Skeletal muscle satellite cell (primary cell): ENCODE data around the gene CEBPE. TPM values are rescaled to one million over a fixed set of nuclear protein-coding genes. Genes with fewer than 3 reads are reported as not detected.

Experiments used
- H3K27me3 ChIP-seq: 2 replicates; pipeline ENCODE4 v1.7.0; 2013; ENCODE audit warnings: low read length; ENCODE audit not compliant: control insufficient read depth, insufficient read depth
- H3K36me3 ChIP-seq: 2 replicates; pipeline ENCODE4 v1.7.0; 2013; ENCODE audit warnings: mild to moderate bottlenecking, control low read depth, low read length; ENCODE audit not compliant: insufficient read depth
- H3K4me1 ChIP-seq: 2 replicates; pipeline ENCODE4 v1.7.0; 2013; ENCODE audit warnings: low read length; ENCODE audit not compliant: control insufficient read depth, insufficient read depth
- H3K4me2 ChIP-seq: 2 replicates; pipeline ENCODE4 v1.7.0; 2013; ENCODE audit warnings: mild to moderate bottlenecking, low read length
- H3K4me3 ChIP-seq: 2 replicates; pipeline ENCODE4 v1.7.0; 2013; ENCODE audit warnings: low read length
- H3K9ac ChIP-seq: 2 replicates; pipeline ENCODE4 v1.7.0; 2013; ENCODE audit warnings: mild to moderate bottlenecking, low read depth, low read length, moderate library complexity
- H3K9me3 ChIP-seq: replicated peaks from 2 replicates; pipeline ENCODE4 v1.7.0; 2013; ENCODE audit warnings: mild to moderate bottlenecking, control low read depth, low read length
- small RNA-seq: library from RNA; depleted of rRNA; stranded (forward); fragments of <200 nt; gene quantifications from one replicate; pipeline ENCODE3, GENCODE V24; 2012

CEBPE gene

GRCh38 chr14:23068789-23069412, 50.2 kb downstream of the CEBPE start:
- H3K9ac ChIP-seq, result no peak overlapping the region
- H3K36me3 ChIP-seq, result peaks cover 58% of the 10 kb centered on the region
- H3K9me3 ChIP-seq, result no peaks in the 10 kb centered on the region
- H3K4me3 ChIP-seq, result no peak overlapping the region
- peak overlapping the region; percentile 71 for H3K4me2 ChIP-seq
- H3K27me3 ChIP-seq, result no peaks in the 10 kb centered on the region
- peaks cover 37% of the 10 kb centered on the region for H3K4me1 ChIP-seq

GRCh38 chr14:23067847-23068788, 50.9 kb downstream of the CEBPE start:
- Histone ChIP-seq H3K9ac (no peak overlapping the region), H3K4me2 (peak overlapping the region; percentile 69), H3K27me3 (no peaks in the 10 kb centered on the region), H3K4me3 (no peak overlapping the region), H3K9me3 (no peaks in the 10 kb centered on the region), H3K4me1 (peaks cover 37% of the 10 kb centered on the region), H3K36me3 (peaks cover 62% of the 10 kb centered on the region)

Small RNAs within 50 kb of the gene (small RNA-seq; reads per million reads assigned to genes)
- not detected for gene RNU6-1138P
